CD4-positive, alpha-beta T cell treated with Interleukin-4 for 4 hours (primary cell): ENCODE measurements around the gene RAD51.
A peak's percentile ranks its signal among the peaks of the same experiment; 100 is the strongest.
"Not testable (repeated sequence)": the region's sequence is repeated elsewhere in the genome, so short reads cannot be mapped to it uniquely, and the experiment has no call there.

Experiments
- DNase-seq: peaks from one replicate; pipeline ENCODE4 v3.0.0-alpha.2; 2020

RAD51 gene

GRCh38 chr15:40694688-40695468 is at the start of gene RAD51:
Gene RAD51 (plus strand): TSS chr15:40695174. CDS start chr15:40698759, 3,585 bp downstream.
- DNase-seq = peak; percentile 91

DNA sequence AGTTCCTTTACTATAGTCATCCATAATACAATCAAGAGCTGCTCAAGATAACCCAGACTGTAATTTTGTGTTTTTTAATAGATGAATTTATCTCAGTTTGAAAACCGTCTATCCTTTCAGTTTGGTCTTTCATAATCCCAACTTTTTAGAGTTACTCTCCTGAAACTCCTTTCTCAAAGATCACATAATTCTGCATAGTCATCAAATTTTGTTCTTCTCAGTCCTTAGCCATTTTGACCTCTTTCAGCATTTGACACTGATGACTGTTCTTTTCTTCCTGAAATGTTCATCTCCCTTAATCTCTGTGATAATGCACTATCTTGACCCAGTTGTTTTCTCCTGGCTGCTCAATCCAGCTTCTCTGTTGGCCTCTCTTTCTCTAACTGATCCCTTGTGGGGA is 47.5 kb upstream of the RAD51 start:
- no peak for DNase-seq

GRCh38 chr15:40650479-40650878 is 44.5 kb upstream of the RAD51 start:
- DNase-seq = no peak

DNA sequence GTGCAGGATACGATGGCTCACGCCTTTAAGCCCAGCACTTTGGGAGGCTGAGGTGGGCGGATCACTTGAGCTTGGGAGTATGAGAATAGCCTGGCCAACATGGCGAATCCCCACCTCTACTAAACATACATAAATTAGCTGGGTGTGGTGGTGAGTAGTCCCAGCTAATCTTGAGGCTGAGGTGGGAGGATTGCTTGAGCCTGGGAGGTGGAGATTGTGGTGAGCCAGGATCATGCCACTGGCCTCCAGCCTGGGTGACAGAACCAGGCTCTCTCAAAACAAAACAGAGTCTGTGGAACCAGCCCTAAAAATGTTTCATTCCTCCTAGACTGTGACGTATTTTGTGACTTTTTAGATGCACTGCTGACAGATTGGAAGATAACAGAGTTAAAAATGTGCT is 34.3 kb upstream of the RAD51 start:
- DNase-seq = no peak

DNA sequence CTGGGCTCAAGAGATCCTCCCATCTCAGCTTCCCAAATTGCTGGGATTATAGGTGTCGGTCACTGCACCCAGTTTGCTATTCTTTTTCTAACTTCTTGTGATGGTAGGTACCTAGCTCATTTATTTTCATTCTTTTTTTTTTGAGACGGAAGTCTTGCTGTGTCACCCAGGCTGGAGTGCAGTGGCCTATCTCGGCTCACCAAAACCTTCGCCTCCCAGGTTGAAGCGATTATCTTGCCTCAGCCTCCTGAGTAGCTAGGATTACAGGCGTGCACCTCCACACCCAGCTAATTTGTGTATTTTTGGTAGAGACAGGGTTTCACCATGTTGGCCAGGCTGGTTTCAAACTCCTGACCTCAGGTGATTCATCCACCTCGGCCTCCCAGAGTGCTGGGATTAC is 30.1 kb upstream of the RAD51 start:
- DNase-seq = no peak

- not testable (repeated sequence) for DNase-seq
These were observed 18.7 kb upstream of the RAD51 start for GRCh38 chr15:40676290-40676689.

GRCh38 chr15:40676906-40677305 is 18.1 kb upstream of the RAD51 start:
- not testable (repeated sequence) for DNase-seq

DNA sequence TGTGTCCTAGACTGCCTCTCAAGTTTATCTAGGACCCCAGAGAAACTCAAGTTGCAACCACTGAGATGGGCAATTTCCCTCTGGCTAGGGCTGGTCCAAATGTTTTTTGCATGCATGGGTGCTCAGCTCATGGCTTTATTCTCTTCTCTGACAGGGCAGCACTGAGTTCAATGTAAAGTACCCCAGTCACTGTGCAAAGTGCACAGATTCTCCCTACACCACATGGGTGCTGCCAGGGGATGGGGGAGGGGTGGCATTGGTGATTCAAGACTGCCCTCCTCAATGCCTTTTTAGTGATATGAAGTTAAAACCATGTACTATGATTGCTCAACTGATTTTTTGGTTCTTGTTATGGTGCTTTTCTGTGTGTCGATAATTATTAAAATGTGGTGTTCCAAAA is 14.8 kb upstream of the RAD51 start:
- DNase-seq = no peak

- DNase-seq = not testable (repeated sequence)
These were observed 14.0 kb upstream of the RAD51 start for GRCh38 chr15:40680959-40681358.

GRCh38 chr15:40684381-40684780 is 10.6 kb upstream of the RAD51 start:
- DNase-seq = no peak

- no peak for DNase-seq
These were observed 9.6 kb upstream of the RAD51 start for GRCh38 chr15:40685376-40685775.

DNA sequence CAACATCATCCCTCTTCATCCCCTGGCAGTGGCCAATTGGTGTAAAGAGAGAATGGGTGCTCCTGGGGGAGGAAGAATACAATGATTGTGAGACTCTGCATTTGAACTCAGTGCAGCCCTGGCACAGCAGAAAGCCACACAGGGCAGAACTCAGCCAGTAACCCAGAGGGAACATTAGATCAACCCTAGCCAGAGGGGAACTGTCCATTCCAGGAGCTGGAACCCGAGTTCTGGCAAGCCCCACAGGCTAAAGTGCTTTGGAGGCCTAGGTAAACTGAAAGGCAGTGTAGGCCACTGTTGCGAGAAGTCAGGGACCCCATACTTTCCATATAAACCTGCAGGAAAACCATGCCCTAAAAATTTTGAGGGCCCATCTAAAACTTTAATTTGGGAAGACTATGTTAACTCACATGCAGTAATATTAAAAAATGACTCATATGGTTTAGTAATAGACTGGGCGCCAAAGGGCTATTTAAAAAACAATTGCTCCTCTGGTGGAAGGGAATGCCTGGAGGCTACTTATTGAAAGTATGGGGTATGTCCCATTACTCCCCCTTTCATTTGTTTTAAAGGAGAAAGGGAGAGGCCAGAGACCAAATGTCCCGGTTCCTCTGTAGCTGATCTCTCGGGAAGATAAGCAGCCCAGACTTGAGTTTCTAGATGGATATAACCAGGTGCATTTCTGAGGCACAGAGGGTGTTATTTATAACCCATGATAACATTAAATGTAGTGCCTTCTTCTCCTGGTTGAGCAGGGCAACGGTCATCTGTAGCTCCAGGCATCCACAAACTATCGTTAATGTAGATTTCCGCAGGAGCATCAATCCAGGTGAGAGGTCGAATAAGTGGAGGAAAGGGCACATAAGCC is 5.8 kb upstream of the RAD51 start:
- DNase-seq = no peak

DNA sequence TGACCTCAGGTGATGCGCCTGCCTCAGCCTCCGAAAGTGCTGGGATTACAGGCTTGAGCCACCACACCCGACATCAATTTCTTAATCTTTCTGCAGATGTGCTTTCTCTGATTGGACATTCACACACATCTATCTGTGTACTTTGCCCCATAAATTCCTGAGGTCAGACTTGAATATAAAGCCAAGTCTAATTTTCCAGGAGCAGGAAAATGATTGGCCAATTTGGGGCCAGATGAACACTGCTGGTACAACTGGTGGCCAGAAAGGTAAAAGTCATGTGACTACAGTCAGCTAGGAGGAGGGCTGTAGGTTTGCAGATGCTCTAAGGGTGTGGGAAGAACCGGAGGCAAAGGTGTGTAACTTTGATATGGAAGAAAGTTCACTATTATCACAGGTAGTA is 3.2 kb upstream of the RAD51 start:
- DNase-seq = no peak

GRCh38 chr15:40693904-40694687 is 878 bp upstream of the RAD51 start:
- DNase-seq = no peak

DNA sequence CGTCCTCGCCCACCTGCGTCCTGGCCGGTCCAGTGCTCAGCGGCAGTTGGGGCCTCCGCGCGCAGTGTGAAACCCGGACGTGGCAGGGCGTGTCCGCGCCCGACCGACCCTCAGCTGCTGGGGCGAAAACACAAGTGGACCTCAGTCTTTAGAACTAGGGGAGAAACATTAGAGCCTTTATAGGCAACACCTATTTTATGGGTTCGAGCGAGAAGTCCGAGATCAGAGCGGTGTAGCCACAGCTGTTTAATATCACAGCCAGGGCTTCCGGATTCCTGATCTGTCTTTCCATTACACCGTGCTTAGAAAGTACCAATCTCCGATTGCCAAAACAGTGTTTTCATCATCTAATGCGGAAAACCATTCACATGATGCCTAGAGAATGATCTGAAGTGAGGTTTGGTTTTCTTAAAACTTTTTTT is 506 bp downstream of the RAD51 start:
- no peak for DNase-seq

DNA sequence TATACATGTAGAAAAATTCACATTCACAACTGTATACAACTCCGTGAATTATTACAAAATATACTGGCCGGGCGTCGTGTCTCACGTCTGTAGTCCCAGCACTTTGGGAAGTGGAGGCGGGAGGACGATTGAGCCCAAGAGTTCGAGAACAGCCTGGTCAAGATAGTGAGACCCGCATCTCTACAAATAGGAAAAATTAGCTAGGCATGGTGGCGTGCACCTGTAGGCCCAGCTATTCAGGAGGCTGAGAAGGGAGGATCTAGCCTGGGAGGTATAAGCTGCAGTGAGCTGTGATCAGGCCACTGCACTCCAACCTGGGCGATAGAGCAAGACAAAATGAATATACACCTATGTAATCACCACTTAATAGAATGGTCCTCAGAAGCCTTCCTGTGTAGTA is 1.3 kb downstream of the RAD51 start:
- DNase-seq = no peak

- no peak for DNase-seq
These were observed 2.9 kb downstream of the RAD51 start for GRCh38 chr15:40697916-40698315.

GRCh38 chr15:40702077-40702476 is 7.1 kb downstream of the RAD51 start:
- peak; percentile 46 for DNase-seq

- no peak for DNase-seq
These were observed 11.1 kb downstream of the RAD51 start for GRCh38 chr15:40706121-40706520.

DNA sequence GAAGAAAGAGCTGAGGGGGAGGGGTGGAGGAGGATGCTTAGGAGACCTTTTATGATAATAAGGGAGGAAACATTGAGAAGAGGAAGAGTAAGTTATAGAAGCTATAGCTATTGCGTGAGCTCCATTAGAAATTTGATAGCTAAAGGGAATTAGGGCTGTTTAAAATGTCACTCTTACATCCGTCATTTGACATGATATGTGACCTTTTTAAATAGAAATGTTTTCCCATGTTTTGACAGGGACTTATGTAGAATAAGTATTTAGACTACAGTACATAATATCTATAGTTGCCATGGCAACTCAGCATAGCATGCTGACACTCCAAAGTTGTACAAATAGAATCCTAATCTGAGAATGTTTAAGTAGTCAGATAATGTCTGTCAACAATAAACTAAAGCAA is 19.2 kb downstream of the RAD51 start:
- no peak for DNase-seq

- no peak for DNase-seq
These were observed 21.2 kb downstream of the RAD51 start for GRCh38 chr15:40716165-40716564.

- no peak for DNase-seq
These were observed 26.7 kb downstream of the RAD51 start for GRCh38 chr15:40721701-40722100.

DNA sequence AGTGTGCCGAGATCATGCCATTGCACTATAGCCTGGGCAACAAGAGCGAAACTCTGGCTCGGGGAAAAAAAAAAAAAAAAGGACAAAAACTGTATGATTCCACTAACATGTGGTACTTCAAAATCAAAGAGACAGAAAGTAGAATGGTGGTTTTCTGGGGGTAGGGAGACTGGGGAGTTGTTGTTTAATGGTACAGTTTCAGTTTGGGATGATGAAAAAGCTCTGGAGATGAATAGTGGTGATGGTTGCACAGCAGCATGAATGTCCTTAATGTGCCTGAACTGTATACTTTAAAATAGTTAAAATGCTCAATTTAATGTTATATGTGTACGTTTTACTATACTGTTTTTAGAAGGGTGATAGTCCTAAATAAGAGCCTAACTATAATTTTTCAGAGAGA is 27.4 kb downstream of the RAD51 start:
- DNase-seq = no peak
